Activated T-cell treated with anti-CD3 and anti-CD28 coated beads for 48 hours (primary cell): Measurements from ENCODE around the gene ZAR1.

Experiments used
- DNase-seq: peaks from one replicate; pipeline ENCODE4 v3.0.0-alpha.2; 2020; ENCODE audit warnings: low read depth

Gene ZAR1

GRCh38 chr4:48490680-48491513 lies 845 bp downstream of the ZAR1 start:
- DNase-seq, result no peak

GRCh38 chr4:48491514-48492176 lies 1.6 kb downstream of the ZAR1 start:
- DNase-seq, result no peak

- DNase-seq, result no peak
These were observed 3.5 kb downstream of the ZAR1 start for GRCh38 chr4:48493452-48494100.

GRCh38 chr4:48495941-48496340 lies 5.9 kb downstream of the ZAR1 start:
- DNase-seq, result no peak

GRCh38 chr4:48498895-48499294 lies 8.8 kb downstream of the ZAR1 start:
- DNase-seq, result no peak

- no peak for DNase-seq
These were observed 9.6 kb downstream of the ZAR1 start for GRCh38 chr4:48499551-48500066.

GRCh38 chr4:48503233-48504025 lies 13.4 kb downstream of the ZAR1 start:
- no peak for DNase-seq

- no peak for DNase-seq
These were observed 13.9 kb downstream of the ZAR1 start for GRCh38 chr4:48504026-48504330.

- DNase-seq, result no peak
These were observed 14.3 kb downstream of the ZAR1 start for GRCh38 chr4:48504352-48504751.

GRCh38 chr4:48506716-48507115 lies 16.7 kb downstream of the ZAR1 start:
- DNase-seq, result no peak

- DNase-seq, result no peak
These were observed 19.5 kb downstream of the ZAR1 start for GRCh38 chr4:48509543-48509942.

GRCh38 chr4:48518143-48518542 lies 28.1 kb downstream of the ZAR1 start:
- DNase-seq, result no peak

GRCh38 chr4:48526406-48526805 lies 36.4 kb downstream of the ZAR1 start:
- no peak for DNase-seq

GRCh38 chr4:48538358-48538757 lies 48.3 kb downstream of the ZAR1 start:
- no peak for DNase-seq

- DNase-seq, result no peak
These were observed 49.5 kb downstream of the ZAR1 start for GRCh38 chr4:48539597-48539996.

GRCh38 chr4:48542888-48543287 lies 52.8 kb downstream of the ZAR1 start:
- no peak for DNase-seq

GRCh38 chr4:48543796-48544195 lies 53.7 kb downstream of the ZAR1 start:
- no peak for DNase-seq
